GM19023 (cell line): ENCODE data around the gene TMBIM6.
"Not testable (repeated sequence)": the region's sequence is repeated elsewhere in the genome, so short reads cannot be mapped to it uniquely, and the experiment has no call there.

Experiments used
- ATAC-seq: cut with Tn5 transposase; IDR thresholded peaks from one replicate; pipeline ENCODE4 v1.9.1; 2021; ENCODE audit warnings: mild to moderate bottlenecking, moderate library complexity; ENCODE audit not compliant: unreplicated experiment

TMBIM6 gene

GRCh38 chr12:49773102-49773501 is 31.7 kb downstream of the TMBIM6 start:
- ATAC-seq = not testable (repeated sequence)

GRCh38 chr12:49776413-49776812 is 35.1 kb downstream of the TMBIM6 start:
- no peak for ATAC-seq

- no peak for ATAC-seq
Observed at GRCh38 chr12:49776858-49777257, 35.5 kb downstream of the TMBIM6 start.

- no peak for ATAC-seq
Observed at GRCh38 chr12:49777341-49777740, 36.0 kb downstream of the TMBIM6 start.

- ATAC-seq = no peak
Observed at GRCh38 chr12:49777800-49778748, 36.7 kb downstream of the TMBIM6 start.

- no peak for ATAC-seq
Observed at GRCh38 chr12:49779581-49779980, 38.2 kb downstream of the TMBIM6 start.

GRCh38 chr12:49780914-49781313 is 39.6 kb downstream of the TMBIM6 start:
- ATAC-seq = not testable (repeated sequence)

GRCh38 chr12:49783917-49784676 is 42.7 kb downstream of the TMBIM6 start:
- ATAC-seq = no peak

- no peak for ATAC-seq
Observed at GRCh38 chr12:49784756-49785409, 43.5 kb downstream of the TMBIM6 start.

GRCh38 chr12:49787672-49788071 is 46.3 kb downstream of the TMBIM6 start:
- ATAC-seq = no peak

GRCh38 chr12:49789992-49790391 is 48.6 kb downstream of the TMBIM6 start:
- ATAC-seq = no peak

- ATAC-seq = no peak
Observed at GRCh38 chr12:49790741-49791555, 49.6 kb downstream of the TMBIM6 start.

- no peak for ATAC-seq
Observed at GRCh38 chr12:49791700-49792099, 50.3 kb downstream of the TMBIM6 start.

- no peak for ATAC-seq
Observed at GRCh38 chr12:49792181-49792970, 51.0 kb downstream of the TMBIM6 start.

GRCh38 chr12:49792976-49793580 is 51.7 kb downstream of the TMBIM6 start:
- no peak for ATAC-seq

GRCh38 chr12:49793620-49794019 is 52.3 kb downstream of the TMBIM6 start:
- no peak for ATAC-seq

GRCh38 chr12:49794021-49794420 is 52.7 kb downstream of the TMBIM6 start:
- no peak for ATAC-seq

GRCh38 chr12:49794811-49795653 is 53.7 kb downstream of the TMBIM6 start:
- no peak for ATAC-seq
